ENCODE measurements around the gene SF3A1.

SF3A1 gene

DNA sequence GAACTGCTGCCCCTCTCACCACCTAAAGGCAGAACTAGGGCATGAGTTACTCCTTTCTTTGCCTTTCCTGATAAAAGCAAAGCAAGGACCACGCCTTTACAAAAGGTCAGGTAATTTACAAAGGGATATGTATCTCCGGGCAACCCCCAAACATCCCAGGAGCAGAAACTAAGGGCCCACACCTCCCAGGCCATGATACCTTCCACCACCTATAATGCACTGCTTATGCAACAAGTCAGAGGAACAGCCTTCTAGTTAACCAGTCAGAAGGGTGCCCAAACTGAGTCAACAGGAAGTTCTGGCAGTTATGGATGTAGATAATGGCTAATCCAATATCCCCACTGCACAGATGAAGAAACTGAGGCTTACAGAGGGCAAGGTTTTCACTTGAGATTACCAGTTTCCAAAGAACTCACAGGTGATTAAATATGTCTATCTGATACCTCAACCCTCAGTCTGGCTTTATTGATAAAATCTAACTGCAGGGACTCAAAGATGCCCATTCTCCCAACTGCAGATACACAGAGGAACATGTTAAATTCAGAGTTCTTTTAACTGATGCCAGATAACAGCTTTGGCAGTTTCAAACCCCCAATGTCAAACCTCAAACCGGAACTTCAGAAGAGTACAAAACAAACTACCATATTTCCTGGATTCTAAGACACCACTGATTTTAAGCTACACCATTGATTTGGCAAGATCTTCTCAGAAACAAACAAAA, 50.6 kb downstream of the SF3A1 start:
- no peak for TF ChIP-seq CTCF (IDR thresholded peaks at IDR 0.05; ENCODE audit: low read depth, low read length, missing control alignments)
- no peak for DNase-seq (ENCODE audit: extremely low read depth, low read depth)
- no peak overlapping the region for H3K4me3 ChIP-seq (replicated peaks; ENCODE audit: low read depth, low read length)

- no peak overlapping the region for H3K4me3 ChIP-seq (replicated peaks; ENCODE audit: low read depth, low read length)
- no peak for DNase-seq (ENCODE audit: extremely low read depth, low read depth)
These were observed 51.2 kb downstream of the SF3A1 start for GRCh38 chr22:30305519-30305905.

GRCh38 chr22:30304495-30305244, 52.0 kb downstream of the SF3A1 start:
- no peak overlapping the region for H3K4me3 ChIP-seq (replicated peaks; ENCODE audit: low read depth, low read length)
- DNase-seq (ENCODE audit: extremely low read depth, low read depth) = no peak
- TF ChIP-seq CTCF (IDR thresholded peaks at IDR 0.05; ENCODE audit: low read depth, low read length, missing control alignments) = no peak

More at GRCh38 chr22:30305519-30305905, 51.2 kb downstream of the SF3A1 start:
- no peak for TF ChIP-seq CTCF (IDR thresholded peaks at IDR 0.05; ENCODE audit: low read depth, low read length, missing control alignments)

- no peak for DNase-seq (ENCODE audit: extremely low read depth, low read depth)
- no peak overlapping the region for H3K4me3 ChIP-seq (replicated peaks; ENCODE audit: low read depth, low read length)
- no peak for TF ChIP-seq CTCF (IDR thresholded peaks at IDR 0.05; ENCODE audit: low read depth, low read length, missing control alignments)
These were observed 53.9 kb downstream of the SF3A1 start for GRCh38 chr22:30302810-30303138.

DNA sequence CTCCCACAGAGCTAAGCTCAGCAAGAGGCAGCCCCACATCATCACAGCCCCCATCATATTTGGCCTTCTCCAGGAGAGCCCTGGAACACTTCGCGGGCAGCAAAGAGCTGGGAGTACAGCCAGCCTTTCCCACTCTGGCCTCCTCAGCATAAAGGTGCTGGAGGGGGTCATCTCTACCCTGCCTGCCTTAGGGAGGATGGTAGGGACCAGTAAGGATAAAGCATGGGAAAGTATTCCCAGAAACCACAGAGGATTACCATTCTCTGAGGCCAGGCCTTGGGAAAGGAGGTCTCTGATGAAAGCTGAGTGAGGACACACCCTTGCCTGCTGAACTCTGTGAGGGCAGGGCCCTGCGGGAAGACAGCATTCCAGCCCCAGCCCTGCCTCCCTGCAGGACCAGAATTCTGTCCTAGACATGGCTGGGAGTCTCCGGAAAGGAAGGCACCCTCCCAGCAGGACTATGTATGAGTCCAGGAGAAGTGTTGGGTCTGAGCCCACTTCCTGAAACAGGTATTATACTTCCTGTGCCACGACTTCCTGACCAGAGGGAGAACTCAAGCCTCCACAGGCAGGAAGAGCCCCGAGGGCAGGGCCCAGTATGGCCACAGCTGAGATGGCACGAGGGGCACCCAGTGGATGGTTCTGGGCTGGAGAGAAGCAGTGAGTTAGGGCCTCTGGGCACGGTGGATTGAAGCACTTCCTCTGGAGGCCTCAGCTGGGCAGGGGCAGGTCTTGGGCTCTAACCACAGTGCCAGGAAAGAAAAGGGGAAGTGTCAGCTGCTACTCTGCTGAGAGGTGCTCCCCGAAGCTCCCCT, 54.5 kb downstream of the SF3A1 start:
- TF ChIP-seq CTCF (IDR thresholded peaks at IDR 0.05; ENCODE audit: low read depth, low read length, missing control alignments) = no peak
- no peak overlapping the region for H3K4me3 ChIP-seq (replicated peaks; ENCODE audit: low read depth, low read length)
- no peak for DNase-seq (ENCODE audit: extremely low read depth, low read depth)

DNA sequence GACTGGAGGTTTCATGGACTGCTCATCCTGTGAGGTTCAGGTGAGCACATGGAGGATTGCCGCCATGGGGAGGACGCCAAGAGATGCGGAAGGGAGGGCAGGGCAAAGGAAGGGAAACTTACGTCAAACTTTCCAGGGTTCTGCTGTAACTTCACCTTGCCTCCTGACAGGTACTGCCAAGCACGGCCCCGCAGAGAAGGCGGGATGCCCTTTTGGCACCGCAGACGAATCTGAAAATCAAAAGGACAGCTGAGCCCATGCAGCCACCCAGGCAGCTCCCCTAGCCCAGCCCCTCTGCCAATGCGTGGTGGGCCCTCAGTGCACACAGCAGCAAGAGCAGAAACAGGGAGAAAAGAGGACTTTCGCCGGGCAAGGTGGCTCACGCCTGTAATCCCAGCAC, 57.4 kb downstream of the SF3A1 start:
- no peak overlapping the region for H3K4me3 ChIP-seq (replicated peaks; ENCODE audit: low read depth, low read length)
- TF ChIP-seq CTCF (IDR thresholded peaks at IDR 0.05; ENCODE audit: low read depth, low read length, missing control alignments) = no peak
- no peak for DNase-seq (ENCODE audit: extremely low read depth, low read depth)
